GM23338 (cell line): ENCODE results near the gene PTPRO. TPM values are rescaled to one million over a fixed set of nuclear protein-coding genes. Genes with fewer than 3 reads are reported as not detected.

Source experiments
- ATAC-seq: fragments of 200-7000 bp; cut with Tn5 transposase; 3 replicates; pipeline ENCODE4 v1.9.1; 2020
- DNase-seq: peaks from one replicate; pipeline ENCODE4 v3.0.0-alpha.2; 2015; ENCODE audit warnings: low spot score
- H2AFZ ChIP-seq: fragments of 200-600 bp; sonication (generic); 2 replicates; pipeline ENCODE4 v1.8.0; 2016; ENCODE audit warnings: antibody characterized with exemption, mild to moderate bottlenecking, moderate library complexity
- H3F3A ChIP-seq: fragments of 200-600 bp; sonication (generic); replicated peaks from 2 replicates; pipeline ENCODE4 v1.8.0; 2017; ENCODE audit warnings: antibody characterized with exemption, mixed run types, low read depth
- H3K27ac ChIP-seq: fragments of 200-600 bp; sonication (generic); 2 replicates; pipeline ENCODE4 v1.6.1; 2016; ENCODE audit warnings: low read depth
- H3K27me3 ChIP-seq: fragments of 200-600 bp; sonication (generic); 2 replicates; pipeline ENCODE4 v1.8.0; 2016; ENCODE audit warnings: mild to moderate bottlenecking, mixed run types, moderate library complexity; ENCODE audit not compliant: insufficient read depth
- H3K36me3 ChIP-seq: fragments of 200-600 bp; sonication (generic); 2 replicates; pipeline ENCODE4 v1.8.0; 2016; ENCODE audit warnings: mild to moderate bottlenecking; ENCODE audit not compliant: insufficient read depth
- H3K4me1 ChIP-seq: fragments of 200-600 bp; sonication (generic); 2 replicates; pipeline ENCODE4 v1.8.0; 2016; ENCODE audit warnings: mild to moderate bottlenecking, moderate library complexity; ENCODE audit not compliant: insufficient read depth
- H3K4me2 ChIP-seq: fragments of 200-600 bp; sonication (generic); 2 replicates; pipeline ENCODE4 v1.7.1; 2017; ENCODE audit warnings: mixed run types
- H3K4me3 ChIP-seq: fragments of 200-600 bp; sonication (generic); 2 replicates; pipeline ENCODE4 v1.6.1; 2016; ENCODE audit warnings: mixed run types
- H3K79me2 ChIP-seq: fragments of 200-600 bp; sonication (generic); replicated peaks from 2 replicates; pipeline ENCODE4 v1.8.0; 2017; ENCODE audit warnings: mild to moderate bottlenecking; ENCODE audit not compliant: insufficient read depth
- H3K9me2 ChIP-seq: fragments of 200-600 bp; sonication (generic); 2 replicates; pipeline ENCODE4 v1.8.0; 2017; ENCODE audit not compliant: insufficient read depth
- H4K20me1 ChIP-seq: fragments of 200-600 bp; sonication (generic); replicated peaks from 2 replicates; pipeline ENCODE4 v1.8.0; 2017; ENCODE audit warnings: mild to moderate bottlenecking; ENCODE audit not compliant: insufficient read depth
- H3K27ac Mint-ChIP-seq: 2 replicates; pipeline ENCODE4 v1.8.0; 2020; ENCODE audit warnings: inconsistent platforms, mild to moderate bottlenecking, moderate library complexity, mixed read lengths
- H3K27me3 Mint-ChIP-seq: 3 replicates; pipeline ENCODE4 v1.8.0; 2022; ENCODE audit warnings: low read depth, mild to moderate bottlenecking, moderate library complexity, mixed read lengths, inconsistent platforms; ENCODE audit not compliant: insufficient read depth, poor library complexity
- H3K36me3 Mint-ChIP-seq: 3 replicates; pipeline ENCODE4 v1.8.0; 2021; ENCODE audit warnings: low read depth, mild to moderate bottlenecking, inconsistent platforms, moderate library complexity, mixed read lengths
- H3K4me1 Mint-ChIP-seq: 3 replicates; pipeline ENCODE4 v1.8.0; 2020; ENCODE audit warnings: mild to moderate bottlenecking, inconsistent platforms, mixed read lengths
- H3K4me3 Mint-ChIP-seq: 3 replicates; pipeline ENCODE4 v1.8.0; 2021; ENCODE audit warnings: moderate library complexity, mild to moderate bottlenecking, inconsistent platforms, mixed read lengths
- H3K9me3 Mint-ChIP-seq: 3 replicates; pipeline ENCODE4 v1.8.0; 2020; ENCODE audit warnings: moderate library complexity, mild to moderate bottlenecking, inconsistent platforms, mixed read lengths
- CREB1 ChIP-seq: fragments of 250-450 bp; sonication (Bioruptor Pico); IDR thresholded peaks from 2 replicates; pipeline ENCODE4 v1.5.0; 2020; ENCODE audit warnings: low read depth, mild to moderate bottlenecking, moderate library complexity
- CTCF ChIP-seq, 2 experiments: fragments of 200-600 bp in 1 of 2; sonication (generic) in 1 of 2; conservative IDR thresholded peaks; 2 replicates each; pipeline versions ENCODE4 v1.5.1 to v1.6.1; 2016 to 2017; ENCODE audit warnings: antibody characterized with exemption in 2 of 2, low read depth in 2 of 2, mild to moderate bottlenecking in 2 of 2, moderate library complexity in 1 of 2
- EZH2 ChIP-seq: fragments of 200-600 bp; sonication (generic); IDR thresholded peaks from one replicate; pipeline ENCODE4 v1.8.0; 2017; ENCODE audit warnings: antibody characterized with exemption, mild to moderate bottlenecking, low read depth; ENCODE audit not compliant: unreplicated experiment
- EZH2phosphoT487 ChIP-seq: fragments of 200-600 bp; sonication (generic); IDR thresholded peaks from one replicate; pipeline ENCODE4 v1.8.1; 2018; ENCODE audit warnings: antibody characterized with exemption; ENCODE audit not compliant: unreplicated experiment
- POLR2AphosphoS5 ChIP-seq: IDR thresholded peaks from 2 replicates; pipeline ENCODE4 v1.6.1; 2016; ENCODE audit warnings: antibody characterized with exemption, low read depth
- STAT1 ChIP-seq: IDR thresholded peaks from one replicate; pipeline ENCODE4 v1.6.1; 2016; ENCODE audit warnings: antibody characterized with exemption; ENCODE audit not compliant: unreplicated experiment
- ZNF114 ChIP-seq: fragments of 250-450 bp; sonication (Bioruptor Pico); IDR thresholded peaks from 2 replicates; pipeline ENCODE4 v1.5.0; 2020; ENCODE audit warnings: mild to moderate bottlenecking, moderate library complexity
- ZNF462 ChIP-seq: fragments of 250-450 bp; sonication (Bioruptor Pico); IDR thresholded peaks from 2 replicates; pipeline ENCODE4 v1.5.0; 2020; ENCODE audit warnings: mild to moderate bottlenecking, moderate library complexity
- polyA plus RNA-seq: library from polyadenylated mRNA; unstranded; fragments of >200 nt; fragmentation: Nextera tagmentation; extraction: Ambion mirVana; gene quantifications from 2 replicates; pipeline ENCODE4 v1.2.1, GENCODE V29; 2016
- total RNA-seq: library from RNA; depleted of rRNA; stranded (reverse); fragments of >200 nt; shearing (Covaris generic); gene quantifications from 2 replicates; pipeline ENCODE4 v1.2.3, GENCODE V29; 2014
- TF ChIP-seq, protein P1 (sequence below): IDR thresholded peaks from one replicate; pipeline ENCODE4 v1.6.1; 2018; ENCODE audit warnings: antibody characterized with exemption; ENCODE audit not compliant: unreplicated experiment

Gene PTPRO
- total and polyA plus RNA-seq, 2 experiments from 2014 or later = 1.4 to 1.5 TPM

DNA sequence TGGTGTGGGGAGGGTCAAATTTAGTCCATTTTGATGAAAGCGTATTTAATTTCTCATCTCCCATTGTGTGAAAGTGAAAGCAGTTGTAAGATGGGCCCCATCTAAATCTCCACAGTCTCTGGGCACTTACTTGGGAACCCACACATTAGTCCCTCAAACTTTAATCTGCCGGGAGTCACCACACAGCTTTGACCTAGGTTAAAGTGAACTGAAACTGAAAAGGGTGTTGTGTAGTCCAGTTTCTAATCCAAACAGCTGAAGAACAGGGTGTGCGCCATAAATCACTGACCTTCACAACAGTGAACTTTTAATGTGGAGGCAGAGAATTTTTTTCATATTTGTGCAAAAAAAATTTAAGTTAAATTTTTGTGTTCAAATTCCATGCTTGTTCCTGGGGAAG is 48.4 kb upstream of the PTPRO start:
- TF ChIP-seq POLR2AphosphoS5 = no peak
- TF ChIP-seq STAT1 = no peak
- no peak for TF ChIP-seq ZNF114 (CRISPR knock-in tag)
- no peak for TF ChIP-seq ZNF462 (CRISPR knock-in tag)
- TF ChIP-seq EZH2 = no peak

GRCh38 chr12:15274561-15274967 is 47.7 kb upstream of the PTPRO start:
- no peak for ATAC-seq
- no peak for TF ChIP-seq EZH2
- TF ChIP-seq, protein P1, sequence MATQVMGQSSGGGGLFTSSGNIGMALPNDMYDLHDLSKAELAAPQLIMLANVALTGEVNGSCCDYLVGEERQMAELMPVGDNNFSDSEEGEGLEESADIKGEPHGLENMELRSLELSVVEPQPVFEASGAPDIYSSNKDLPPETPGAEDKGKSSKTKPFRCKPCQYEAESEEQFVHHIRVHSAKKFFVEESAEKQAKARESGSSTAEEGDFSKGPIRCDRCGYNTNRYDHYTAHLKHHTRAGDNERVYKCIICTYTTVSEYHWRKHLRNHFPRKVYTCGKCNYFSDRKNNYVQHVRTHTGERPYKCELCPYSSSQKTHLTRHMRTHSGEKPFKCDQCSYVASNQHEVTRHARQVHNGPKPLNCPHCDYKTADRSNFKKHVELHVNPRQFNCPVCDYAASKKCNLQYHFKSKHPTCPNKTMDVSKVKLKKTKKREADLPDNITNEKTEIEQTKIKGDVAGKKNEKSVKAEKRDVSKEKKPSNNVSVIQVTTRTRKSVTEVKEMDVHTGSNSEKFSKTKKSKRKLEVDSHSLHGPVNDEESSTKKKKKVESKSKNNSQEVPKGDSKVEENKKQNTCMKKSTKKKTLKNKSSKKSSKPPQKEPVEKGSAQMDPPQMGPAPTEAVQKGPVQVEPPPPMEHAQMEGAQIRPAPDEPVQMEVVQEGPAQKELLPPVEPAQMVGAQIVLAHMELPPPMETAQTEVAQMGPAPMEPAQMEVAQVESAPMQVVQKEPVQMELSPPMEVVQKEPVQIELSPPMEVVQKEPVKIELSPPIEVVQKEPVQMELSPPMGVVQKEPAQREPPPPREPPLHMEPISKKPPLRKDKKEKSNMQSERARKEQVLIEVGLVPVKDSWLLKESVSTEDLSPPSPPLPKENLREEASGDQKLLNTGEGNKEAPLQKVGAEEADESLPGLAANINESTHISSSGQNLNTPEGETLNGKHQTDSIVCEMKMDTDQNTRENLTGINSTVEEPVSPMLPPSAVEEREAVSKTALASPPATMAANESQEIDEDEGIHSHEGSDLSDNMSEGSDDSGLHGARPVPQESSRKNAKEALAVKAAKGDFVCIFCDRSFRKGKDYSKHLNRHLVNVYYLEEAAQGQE = no peak
- TF ChIP-seq EZH2phosphoT487 = no peak
- TF ChIP-seq CTCF (conservative IDR thresholded peaks at IDR 0.05; ENCODE audit: low read depth in 2 of 2) = no peak
- no peak for TF ChIP-seq STAT1
- TF ChIP-seq CREB1 (CRISPR knock-in tag) = no peak

More for the DNA sequence above, 48.4 kb upstream of the PTPRO start:
- DNase-seq (no peak), ATAC-seq (no peak)
- Histone ChIP-seq H2AFZ (no peak overlapping the region), H3K36me3 (no peaks in the 10 kb centered on the region), H3F3A (no peaks in the 10 kb centered on the region), H3K27ac (no peak overlapping the region), H3K4me2 (no peak overlapping the region), H3K9me2 (no peaks in the 10 kb centered on the region), H3K4me3 (no peak overlapping the region), H3K4me1 (no peaks in the 10 kb centered on the region), H3K79me2 (no peaks in the 10 kb centered on the region), H4K20me1 (no peaks in the 10 kb centered on the region), H3K27me3 (no peaks in the 10 kb centered on the region)
- Mint-ChIP-seq H3K36me3 (no peaks in the 10 kb centered on the region), H3K27ac (no peak overlapping the region), H3K9me3 (no peaks in the 10 kb centered on the region), H3K4me1 (peaks cover 7% of the 10 kb centered on the region; the same call in 2 of the 3 replicates), H3K27me3 (no peaks in the 10 kb centered on the region), H3K4me3 (no peak overlapping the region)

More at GRCh38 chr12:15274561-15274967, 47.7 kb upstream of the PTPRO start:
- Mint-ChIP-seq H3K4me1 (peaks cover 7% of the 10 kb centered on the region; the same call in 2 of the 3 replicates), H3K27me3 (no peaks in the 10 kb centered on the region), H3K27ac (no peak overlapping the region), H3K36me3 (no peaks in the 10 kb centered on the region), H3K9me3 (no peaks in the 10 kb centered on the region), H3K4me3 (no peak overlapping the region)
- Histone ChIP-seq H3K27me3 (no peaks in the 10 kb centered on the region), H3F3A (no peaks in the 10 kb centered on the region), H3K79me2 (no peaks in the 10 kb centered on the region), H3K4me1 (no peaks in the 10 kb centered on the region), H4K20me1 (no peaks in the 10 kb centered on the region), H3K4me2 (no peak overlapping the region), H3K9me2 (no peaks in the 10 kb centered on the region), H3K4me3 (no peak overlapping the region), H3K27ac (no peak overlapping the region), H3K36me3 (no peaks in the 10 kb centered on the region), H2AFZ (no peak overlapping the region)
- DNase-seq = no peak
